ENCODE results near the gene PRPF31.

The PRPF31 gene

DNA sequence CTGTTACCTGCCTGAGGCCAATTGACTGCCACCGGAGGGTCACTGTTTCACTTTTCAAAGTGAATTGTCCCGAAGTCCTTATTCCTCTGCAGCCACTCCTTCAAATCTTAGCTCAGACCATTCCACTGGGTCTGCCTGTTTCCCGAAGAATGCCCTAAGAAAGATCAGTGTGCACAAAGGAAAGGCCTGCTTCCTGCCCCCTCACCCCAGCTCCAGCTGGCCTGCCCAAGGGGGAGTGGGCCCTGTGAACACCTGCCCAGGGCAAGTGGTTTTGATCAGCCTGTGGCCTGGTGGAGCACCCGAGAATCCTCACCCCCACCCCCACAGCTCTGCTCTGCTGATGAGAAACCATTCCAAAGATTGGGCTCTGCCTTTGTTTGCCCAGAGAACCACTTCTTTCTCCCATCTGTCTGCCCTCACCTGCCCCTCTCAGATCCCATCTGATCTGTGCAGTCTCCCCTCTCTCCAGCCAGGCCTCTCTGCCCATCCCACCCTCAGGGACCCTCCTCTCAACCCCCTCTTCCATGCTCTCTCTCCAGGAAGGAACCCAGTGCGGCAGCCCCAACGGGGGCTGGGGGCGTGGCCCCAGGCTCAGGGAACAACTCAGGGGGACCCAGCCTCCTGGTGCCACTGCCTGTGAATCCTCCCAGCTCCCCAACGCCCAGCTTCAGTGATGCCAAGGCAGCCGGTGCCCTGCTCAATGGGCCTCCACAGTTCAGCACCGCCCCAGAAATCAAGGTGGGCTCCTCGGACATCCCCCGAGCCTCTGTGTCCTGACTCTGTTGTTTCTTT is 33.7 kb downstream of the PRPF31 start:
- peak overlapping the region; percentile 65 for H3K27ac ChIP-seq
- no peak for TF ChIP-seq CTCF (conservative IDR thresholded peaks at IDR 0.05; ENCODE audit: low read depth)
- POLR2A ChIA-PET (ENCODE audit: low non-redundant PET), result no interaction called here
- DNase-seq (ENCODE audit: low spot score), result no peak
- CTCF ChIA-PET, result no interaction called here

- H3K27ac ChIP-seq, result peak overlapping the region; percentile 65
- ChIA-PET POLR2A (ENCODE audit: low non-redundant PET) (no interaction called here), CTCF (no interaction called here)
- no peak for DNase-seq (ENCODE audit: low spot score)
- no peak for TF ChIP-seq CTCF (conservative IDR thresholded peaks at IDR 0.05; ENCODE audit: low read depth)
Measured at GRCh38 chr19:54151362-54152035, 35.9 kb downstream of the PRPF31 start.

GRCh38 chr19:54152267-54152666 is 36.7 kb downstream of the PRPF31 start:
- peak overlapping the region; percentile 65 for H3K27ac ChIP-seq
- POLR2A ChIA-PET (ENCODE audit: low non-redundant PET), result no interaction called here
- CTCF ChIA-PET, result no interaction called here
- TF ChIP-seq CTCF (conservative IDR thresholded peaks at IDR 0.05; ENCODE audit: low read depth), result no peak
- no peak for DNase-seq (ENCODE audit: low spot score)

- TF ChIP-seq CTCF (conservative IDR thresholded peaks at IDR 0.05; ENCODE audit: low read depth), result no peak
- CTCF ChIA-PET, result no interaction called here
- POLR2A ChIA-PET (ENCODE audit: low non-redundant PET), result no interaction called here
- no peak for DNase-seq (ENCODE audit: low spot score)
- peak overlapping the region; percentile 65 for H3K27ac ChIP-seq
Measured at GRCh38 chr19:54152878-54153524, 37.4 kb downstream of the PRPF31 start.

- ChIA-PET POLR2A (ENCODE audit: low non-redundant PET) (no interaction called here), CTCF (no interaction called here)
- DNase-seq (ENCODE audit: low spot score), result no peak
- peak overlapping the region; percentile 65 for H3K27ac ChIP-seq
- TF ChIP-seq CTCF (conservative IDR thresholded peaks at IDR 0.05; ENCODE audit: low read depth), result no peak
Measured at GRCh38 chr19:54153731-54154326, 38.3 kb downstream of the PRPF31 start.

- H3K27ac ChIP-seq, result peak overlapping the region; percentile 97
- POLR2A ChIA-PET (ENCODE audit: low non-redundant PET), result no interaction called here
- no peak for DNase-seq (ENCODE audit: low spot score)
Measured at GRCh38 chr19:54154603-54155345, 39.2 kb downstream of the PRPF31 start.

More at GRCh38 chr19:54154603-54155345, 39.2 kb downstream of the PRPF31 start:
- CTCF ChIA-PET, result no interaction called here
- TF ChIP-seq CTCF (conservative IDR thresholded peaks at IDR 0.05; ENCODE audit: low read depth), result no peak

Measured in RWPE1 (cell line).